ENCODE results near the gene STPG1.
A peak's percentile ranks its signal among the peaks of the same experiment; 100 is the strongest.

Gene STPG1

DNA sequence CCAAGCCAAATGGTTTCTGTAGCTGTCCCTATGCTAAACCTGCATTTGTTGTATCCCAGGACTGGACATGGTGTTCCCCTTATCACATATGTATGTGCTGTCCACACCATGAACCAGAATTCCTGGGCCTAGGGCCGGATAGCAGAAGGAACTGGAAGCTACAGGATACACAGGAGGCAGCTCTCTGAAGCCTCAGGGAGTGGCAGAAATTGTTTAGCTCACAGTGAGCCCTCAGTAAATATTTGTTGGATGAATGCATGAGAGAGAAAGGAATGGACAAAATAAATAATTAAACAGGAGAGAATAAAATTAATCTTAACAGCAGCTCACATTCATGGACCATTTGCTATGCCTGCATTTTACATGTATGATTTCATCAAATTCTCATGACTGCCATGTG, 4.1 kb upstream of the STPG1 start:
- H3K27me3 Mint-ChIP-seq (ENCODE audit: low read depth, poor library complexity) = peaks cover 25% of the 10 kb centered on the region
- no peak for DNase-seq
- H3K9me3 Mint-ChIP-seq = no peaks in the 10 kb centered on the region
- peaks cover 17% of the 10 kb centered on the region for H3K36me3 Mint-ChIP-seq (ENCODE audit: low read depth)
- H3K4me3 Mint-ChIP-seq = no peak overlapping the region
- TF ChIP-seq CTCF (IDR thresholded peaks at IDR 0.05) = no peak
- no peak overlapping the region for H3K27ac Mint-ChIP-seq
- peaks cover 49% of the 10 kb centered on the region for H3K4me1 Mint-ChIP-seq

- peaks cover 49% of the 10 kb centered on the region for H3K4me1 Mint-ChIP-seq
Observed at GRCh38 chr1:24416666-24417391, 3.2 kb upstream of the STPG1 start.

DNA sequence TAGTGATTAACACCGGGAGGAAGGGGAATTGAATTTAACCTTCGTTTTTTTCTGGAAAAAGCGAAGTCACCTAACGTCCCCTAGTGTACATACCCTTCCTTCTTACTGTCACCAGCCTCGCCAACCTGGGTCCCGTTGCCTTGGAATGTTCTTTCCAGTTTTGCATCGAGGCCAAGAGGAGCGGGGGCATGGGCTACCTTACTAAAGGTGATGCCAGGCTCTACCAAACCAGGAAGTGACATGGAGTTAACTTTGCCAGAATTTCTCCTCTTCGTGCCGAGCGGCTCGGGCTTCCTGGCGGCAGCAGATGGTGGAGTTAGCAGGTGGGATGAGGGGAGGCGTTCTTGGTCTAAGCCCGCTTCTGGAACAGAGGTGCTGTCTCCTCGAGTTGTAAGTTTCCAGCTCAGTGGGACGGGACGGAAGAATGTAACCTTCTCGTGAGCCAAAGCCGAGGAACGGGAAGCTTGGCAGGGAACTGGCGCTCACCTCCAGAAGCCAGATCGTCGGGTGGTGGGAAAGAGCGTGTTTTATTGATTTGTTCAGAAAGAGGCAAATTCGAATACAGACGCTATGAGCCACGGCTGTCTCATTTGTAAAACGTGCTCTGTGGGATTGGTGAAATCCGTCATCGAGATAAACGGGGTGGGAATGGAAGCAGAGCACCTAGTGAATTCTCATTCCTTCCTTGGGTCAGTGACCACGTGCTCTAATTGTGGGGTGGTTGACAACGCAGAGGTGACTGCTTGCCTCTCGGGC, 2.5 kb upstream of the STPG1 start:
- Mint-ChIP-seq H3K4me1 (peaks cover 49% of the 10 kb centered on the region), H3K27me3 (ENCODE audit: low read depth, poor library complexity) (peaks cover 29% of the 10 kb centered on the region), H3K36me3 (ENCODE audit: low read depth) (peaks cover 7% of the 10 kb centered on the region), H3K4me3 (peak overlapping the region; percentile 95), H3K27ac (no peak overlapping the region), H3K9me3 (no peaks in the 10 kb centered on the region)
- TF ChIP-seq CTCF (IDR thresholded peaks at IDR 0.05) = no peak
- DNase-seq = peak; percentile 22

More at GRCh38 chr1:24416666-24417391, 3.2 kb upstream of the STPG1 start:
- Mint-ChIP-seq H3K4me3 (peak overlapping the region; percentile 95), H3K27ac (no peak overlapping the region), H3K27me3 (ENCODE audit: low read depth, poor library complexity) (peaks cover 29% of the 10 kb centered on the region), H3K36me3 (ENCODE audit: low read depth) (peaks cover 13% of the 10 kb centered on the region), H3K9me3 (no peaks in the 10 kb centered on the region)
- TF ChIP-seq CTCF (IDR thresholded peaks at IDR 0.05) = no peak
- DNase-seq = no peak

- H3K4me1 Mint-ChIP-seq = peaks cover 49% of the 10 kb centered on the region
- no peaks in the 10 kb centered on the region for H3K9me3 Mint-ChIP-seq
- peak; percentile 97 for DNase-seq
- H3K36me3 Mint-ChIP-seq (ENCODE audit: low read depth) = peaks cover 5% of the 10 kb centered on the region
- peak within 1 kb of the TSS; percentile 95 for H3K4me3 Mint-ChIP-seq
- no peak within 1 kb of the TSS for H3K27ac Mint-ChIP-seq
- peaks cover 29% of the 10 kb centered on the region for H3K27me3 Mint-ChIP-seq (ENCODE audit: low read depth, poor library complexity)
- peak; percentile 89 for TF ChIP-seq CTCF (IDR thresholded peaks at IDR 0.05)
Observed at GRCh38 chr1:24415334-24415909, 1.8 kb upstream of the STPG1 start, which contains the start of gene NIPAL3. Gene NIPAL3 (plus strand): TSS chr1:24415802. CDS start chr1:24419548, 3,746 bp downstream.

DNA sequence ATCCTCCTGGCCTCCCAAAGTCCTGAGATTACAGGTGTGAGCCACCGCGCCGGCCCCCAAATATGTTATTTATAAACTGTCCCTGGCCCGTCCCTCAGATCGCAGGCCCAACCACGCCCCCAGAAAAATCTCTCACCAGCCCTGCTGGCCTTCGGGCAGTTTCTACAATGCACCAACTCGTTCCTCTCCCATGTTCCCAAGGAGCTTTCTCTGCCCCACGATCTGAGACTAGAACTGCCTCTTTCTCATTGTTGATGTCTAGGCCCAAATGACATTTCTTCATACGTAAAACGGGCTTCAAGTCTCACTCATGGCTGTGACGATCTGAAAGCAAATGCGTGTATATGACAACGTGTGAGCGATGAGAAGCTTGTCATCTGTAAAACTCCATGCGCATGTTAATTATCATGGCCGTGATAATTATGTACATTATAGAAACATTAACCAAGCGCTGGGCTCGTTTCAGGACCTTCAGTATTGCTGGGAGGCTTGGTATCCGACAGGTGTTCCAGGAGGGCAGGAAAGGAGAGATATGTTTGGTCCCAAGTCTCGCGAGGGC, 1.3 kb upstream of the STPG1 start:
- TF ChIP-seq CTCF (IDR thresholded peaks at IDR 0.05) = no peak
- peaks cover 49% of the 10 kb centered on the region for H3K4me1 Mint-ChIP-seq
- no peak overlapping the region for H3K27ac Mint-ChIP-seq
- H3K4me3 Mint-ChIP-seq = peak overlapping the region; percentile 95
- H3K9me3 Mint-ChIP-seq = no peaks in the 10 kb centered on the region
- peaks cover 29% of the 10 kb centered on the region for H3K27me3 Mint-ChIP-seq (ENCODE audit: low read depth, poor library complexity)
- DNase-seq = no peak
- H3K36me3 Mint-ChIP-seq (ENCODE audit: low read depth) = peaks cover 5% of the 10 kb centered on the region
